SKM-1 (cell line): ENCODE data around the gene ABI3.
"Not testable (repeated sequence)": the region's sequence is repeated elsewhere in the genome, so short reads cannot be mapped to it uniquely, and the experiment has no call there.

Experiments used
- DNase-seq: peaks from one replicate; lab custom pipeline; 2025; ENCODE audit not compliant: unreplicated experiment; lab: John Stamatoyannopoulos, UW

Gene ABI3

DNA sequence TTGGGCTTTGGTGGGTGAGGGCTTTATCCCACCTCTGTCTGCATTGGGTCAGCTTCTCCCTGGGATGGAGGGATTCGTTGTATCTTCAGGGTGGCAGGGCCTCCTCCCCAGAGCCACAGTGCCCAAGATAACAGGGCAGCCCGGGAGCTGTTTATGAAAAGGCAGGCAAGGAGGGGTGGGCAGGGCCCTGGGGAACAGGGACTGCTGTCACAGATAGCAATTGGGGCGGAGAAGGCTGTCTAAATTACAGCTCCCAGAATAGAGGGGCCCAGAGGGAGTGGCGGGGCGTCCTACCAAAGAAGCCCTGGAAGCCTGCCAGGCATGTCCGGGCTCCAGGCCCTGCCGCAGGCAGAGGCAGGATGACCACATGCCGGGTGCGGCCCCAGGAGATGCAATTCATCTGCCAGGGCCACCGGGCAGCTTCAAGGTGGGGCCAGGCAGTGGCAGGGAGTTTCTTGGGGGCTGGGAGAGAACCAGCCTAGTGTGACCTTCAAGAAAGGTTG, 38.8 kb downstream of the ABI3 start:
- DNase-seq: no peak

DNA sequence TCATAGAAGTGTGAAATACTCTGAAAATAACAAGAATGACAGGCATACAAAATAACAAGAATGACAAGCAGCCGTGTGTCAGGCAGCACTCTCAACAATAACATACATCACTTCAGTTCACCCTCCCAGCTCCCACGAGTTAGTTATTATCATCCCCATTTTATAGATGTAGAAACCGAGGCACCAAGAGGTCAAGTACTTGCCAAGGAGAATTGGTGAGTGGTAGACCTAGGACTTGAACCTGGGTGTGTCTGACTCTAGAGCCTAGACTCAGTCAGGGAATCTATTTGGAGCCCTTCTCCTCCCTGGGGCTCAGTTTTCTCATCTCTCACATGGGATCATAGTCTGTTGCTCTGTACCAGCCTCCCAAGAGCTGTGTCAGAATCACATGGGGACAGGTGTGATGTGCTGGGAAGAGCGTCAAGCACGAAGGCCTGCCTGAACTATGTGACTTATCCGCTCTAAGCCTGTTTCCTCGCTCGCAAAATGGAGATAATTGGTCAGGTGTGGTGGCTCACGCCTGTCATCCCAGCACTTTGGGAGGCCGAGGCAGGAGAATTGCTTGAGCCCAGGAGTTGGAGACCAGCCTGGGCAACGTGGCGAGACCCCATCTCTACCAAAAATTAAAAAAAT, 39.5 kb downstream of the ABI3 start:
- DNase-seq: no peak

DNA sequence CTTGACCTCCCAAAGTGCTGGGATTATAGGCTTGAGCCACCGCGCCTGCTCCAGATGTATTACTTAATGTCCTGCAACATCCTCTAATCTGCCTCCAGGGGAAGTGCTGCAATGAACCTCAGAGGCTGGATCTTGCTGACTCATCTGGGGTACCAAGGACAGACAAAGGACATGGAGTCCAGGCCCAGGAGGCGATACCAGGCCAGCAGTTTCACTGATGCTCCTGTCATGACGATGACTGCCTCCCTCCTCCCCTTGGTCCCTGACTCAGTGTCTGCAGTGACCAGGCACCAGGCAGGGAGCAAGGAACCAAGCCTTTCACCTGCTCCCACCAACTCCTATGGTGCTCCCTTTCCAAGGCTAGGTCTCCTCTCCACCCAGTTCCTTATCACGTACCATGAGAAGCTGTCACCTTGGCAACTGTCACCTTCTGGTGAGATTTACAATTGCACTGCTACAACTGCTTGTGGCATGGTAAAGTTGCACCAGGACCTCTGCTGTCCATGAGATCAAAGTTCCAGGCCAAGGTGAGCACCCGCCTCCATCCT, 41.7 kb downstream of the ABI3 start:
- peak; percentile 86 for DNase-seq

DNA sequence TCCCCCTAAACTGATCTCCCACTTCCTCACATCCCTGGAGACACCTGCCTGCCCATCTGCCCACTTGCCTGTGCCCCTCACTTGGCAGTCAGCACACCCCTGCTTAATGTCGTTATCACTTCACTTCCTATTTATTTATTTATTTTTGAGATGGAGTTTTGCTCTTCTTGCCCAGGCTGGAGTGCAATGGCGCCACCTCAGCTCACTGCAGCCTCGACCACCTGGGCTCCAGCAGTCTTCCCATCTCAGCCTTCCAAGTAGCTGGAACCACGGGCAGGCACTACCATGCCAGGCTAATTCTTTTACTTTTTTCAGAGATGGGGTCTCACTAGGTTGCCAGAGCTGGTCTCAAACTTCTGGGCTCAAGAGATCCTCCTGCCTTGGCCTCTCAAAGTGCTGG, 43.6 kb downstream of the ABI3 start:
- DNase-seq: no peak

DNA sequence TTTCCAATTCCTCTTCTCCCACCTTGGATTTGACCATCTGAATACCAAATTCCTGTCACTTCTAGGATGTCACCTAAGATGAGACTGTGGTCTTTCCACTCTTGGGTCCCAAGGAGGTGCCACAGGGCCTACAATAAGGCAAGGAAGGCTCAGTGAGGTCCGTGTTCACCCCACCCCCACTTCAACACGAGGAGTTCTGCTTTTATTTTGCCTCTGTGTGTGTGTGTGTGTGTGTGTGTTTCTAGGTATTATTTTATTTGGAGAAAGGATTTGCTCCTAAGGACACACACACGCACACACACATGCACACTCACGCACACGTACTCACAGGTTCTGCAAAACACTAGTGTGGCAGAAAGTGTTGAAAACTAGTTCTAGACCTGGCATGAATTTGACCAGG, 44.6 kb downstream of the ABI3 start:
- DNase-seq: no peak

DNA sequence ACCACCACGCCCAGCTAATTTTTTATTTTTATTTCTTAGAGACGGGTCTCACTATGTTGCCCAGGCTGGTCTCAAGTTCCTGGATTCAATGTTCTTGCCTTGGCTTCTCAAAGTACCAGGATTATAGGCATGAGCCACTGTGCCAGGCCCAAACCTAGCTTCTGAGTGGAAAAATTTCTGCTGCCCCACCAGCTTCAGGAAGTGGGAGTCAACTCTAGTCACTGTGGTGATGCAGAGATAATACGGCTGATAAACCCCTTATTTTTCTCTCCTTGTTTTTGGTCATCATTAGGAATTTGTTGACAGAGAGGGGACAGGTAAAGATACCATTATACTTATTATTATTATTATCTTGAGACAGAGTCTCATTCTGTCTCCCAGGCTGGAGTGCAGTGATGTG, 47.9 kb downstream of the ABI3 start:
- no peak for DNase-seq

DNA sequence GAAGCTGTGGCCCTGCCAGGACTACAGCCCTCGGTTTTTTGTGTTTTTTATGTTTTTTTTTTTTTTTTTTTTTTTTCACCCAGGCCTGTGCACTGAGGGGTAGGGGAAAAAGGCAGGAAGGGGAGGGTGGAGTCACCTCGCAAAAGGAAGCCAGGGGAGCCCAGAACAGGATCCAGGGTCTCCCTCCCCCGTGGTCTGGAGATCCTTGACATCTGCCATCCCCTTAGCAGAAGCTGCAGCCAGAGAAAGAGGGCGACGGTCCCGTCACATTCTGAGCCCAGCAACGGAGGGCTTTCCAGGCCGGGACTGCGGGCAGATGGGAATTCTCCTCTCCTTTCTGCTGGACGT, 49.1 kb downstream of the ABI3 start:
- no peak for DNase-seq

DNA sequence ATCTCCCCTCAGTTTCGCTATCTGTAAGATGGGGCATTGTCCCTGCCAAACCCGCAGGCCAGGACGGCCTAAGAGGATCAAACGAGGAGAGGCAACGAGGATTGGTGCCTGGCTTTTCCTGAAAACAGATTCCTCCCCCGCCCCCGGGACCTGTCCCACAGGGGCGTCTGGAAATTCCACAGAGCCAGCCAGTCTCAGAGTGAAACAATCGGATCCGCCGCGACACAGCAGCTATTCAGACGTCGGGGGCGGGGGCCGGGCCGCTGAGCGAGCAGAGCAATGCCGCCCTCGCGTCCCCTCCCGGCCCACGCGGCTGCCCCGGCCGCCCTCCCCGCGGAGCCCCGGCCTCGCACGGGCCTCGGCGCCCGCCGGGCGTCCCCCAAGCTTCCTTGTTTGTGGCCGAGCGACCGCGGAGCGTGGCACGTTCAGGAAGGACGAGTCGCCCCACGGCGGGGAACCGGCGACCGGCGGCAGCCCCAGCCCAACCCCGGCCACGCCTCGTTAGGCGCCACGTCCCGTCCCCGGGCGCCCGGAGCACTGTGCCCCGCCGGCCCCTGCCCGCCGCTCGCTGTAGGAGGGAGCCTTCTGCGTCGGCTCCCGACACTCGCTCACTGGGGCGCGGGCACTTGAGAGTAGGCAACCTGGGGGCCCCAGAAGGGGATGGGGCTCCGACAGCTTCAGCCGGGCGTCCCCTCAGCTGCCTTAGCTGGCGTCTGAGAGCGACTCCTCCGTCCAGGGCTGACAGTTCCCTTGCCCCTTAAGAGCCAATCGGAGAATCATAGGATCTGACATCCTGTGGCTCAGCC, 49.7 kb downstream of the ABI3 start:
- DNase-seq: peak; percentile 82

DNA sequence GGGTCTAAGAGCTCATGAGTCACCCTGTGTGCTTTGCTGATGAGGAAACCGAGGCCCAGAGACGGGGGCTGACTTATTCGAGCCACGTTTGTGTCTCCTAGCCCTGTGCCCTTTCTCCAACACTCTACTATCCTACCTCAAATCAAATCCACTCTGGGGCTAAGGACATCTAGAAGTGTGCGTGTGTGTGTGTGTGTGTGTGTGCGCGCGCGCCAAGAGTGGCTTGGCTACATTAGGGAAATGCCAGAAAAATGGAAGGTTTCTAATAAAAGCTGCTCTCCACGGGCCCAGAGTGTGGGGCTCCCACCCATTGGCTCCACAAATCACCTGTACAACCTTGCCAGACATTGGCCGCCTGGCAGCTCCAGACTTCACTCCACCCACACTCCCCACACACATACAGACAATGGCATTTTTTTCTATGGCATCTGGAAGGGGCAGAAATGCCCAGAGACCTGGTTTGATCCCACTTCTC, 50.3 kb downstream of the ABI3 start:
- DNase-seq: no peak

DNA sequence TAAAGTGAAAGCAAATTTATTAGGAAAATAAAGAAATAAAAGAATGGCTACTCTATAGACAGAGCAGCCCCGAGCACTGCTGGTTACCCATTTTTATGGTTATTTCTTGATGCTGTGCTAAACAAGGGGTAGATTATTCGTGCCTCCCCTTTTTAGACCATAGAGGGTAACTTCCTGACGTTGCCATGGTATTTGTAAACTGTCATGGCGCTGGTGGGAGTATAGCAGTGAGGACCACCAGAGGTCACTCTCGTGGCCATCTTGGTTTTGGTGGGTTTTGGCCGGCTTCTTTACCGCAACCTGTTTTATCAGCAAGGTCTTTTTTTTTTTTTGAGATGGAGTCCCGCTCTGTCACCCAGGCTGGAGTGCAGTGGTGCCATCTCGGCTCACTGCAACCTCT, 51.0 kb downstream of the ABI3 start:
- not testable (repeated sequence) for DNase-seq

DNA sequence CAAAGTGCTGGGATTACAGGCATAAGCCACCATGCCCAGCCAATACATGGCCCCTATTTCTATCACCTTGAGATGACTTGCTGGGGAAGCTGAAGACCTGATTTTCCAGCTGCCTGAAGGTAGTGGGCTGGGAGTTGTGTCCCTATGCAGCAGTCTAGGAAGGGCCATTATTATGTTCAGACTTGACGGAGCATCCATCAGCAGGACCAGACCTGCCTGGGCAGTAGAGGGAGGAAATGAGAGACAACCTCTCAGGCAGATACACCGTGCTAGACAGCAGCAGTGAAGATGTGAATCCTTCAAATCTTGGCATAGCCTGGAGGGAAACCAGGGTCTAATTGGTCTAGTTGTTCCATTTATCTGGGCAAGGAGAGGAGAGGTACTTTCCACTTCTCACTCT, 55.7 kb downstream of the ABI3 start:
- DNase-seq: no peak

DNA sequence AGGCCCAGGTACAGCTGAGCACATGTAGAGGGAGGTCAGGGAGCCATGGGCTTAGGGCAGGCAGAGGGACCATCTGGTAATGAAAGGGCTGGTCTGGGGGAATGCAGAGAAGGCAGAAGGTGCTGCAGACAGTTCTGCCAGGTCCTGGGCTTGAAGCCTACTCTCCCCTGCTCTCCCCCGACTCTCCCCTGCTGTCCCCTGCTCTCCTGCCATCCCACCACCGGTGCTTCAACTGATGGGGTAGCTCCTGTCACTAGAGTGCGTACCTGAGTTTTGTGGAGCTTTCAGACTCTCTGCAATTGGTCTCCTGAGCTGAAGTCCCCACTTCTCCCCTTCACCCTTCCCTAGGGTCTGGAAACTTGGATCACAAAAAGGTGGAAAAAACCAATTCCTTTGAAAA, 57.4 kb downstream of the ABI3 start:
- DNase-seq: no peak

DNA sequence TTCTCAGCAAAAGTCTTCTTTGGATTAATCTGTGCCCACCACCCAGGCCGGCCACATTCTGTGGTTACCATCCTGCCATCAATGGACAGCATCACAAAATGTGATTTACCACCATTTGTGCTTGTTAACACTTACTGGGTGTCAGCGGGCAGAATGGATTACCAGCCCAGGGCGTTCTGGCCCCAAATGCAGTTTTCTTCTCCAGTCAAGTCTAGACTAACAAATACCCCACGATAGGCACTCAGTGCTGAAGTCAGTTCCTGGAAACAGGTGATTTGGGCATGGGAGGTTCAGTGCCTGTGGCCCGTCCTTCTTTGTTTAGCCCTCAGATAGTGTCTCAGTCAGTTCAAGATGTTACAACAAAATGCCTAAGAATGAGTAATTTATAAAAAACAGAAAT, 58.8 kb downstream of the ABI3 start:
- DNase-seq: no peak
